Thymus (tissue), 11 donors: ENCODE data around the gene LMLN. TPM values are rescaled to one million over a fixed set of nuclear protein-coding genes. Genes with fewer than 3 reads are reported as not detected.

Experiments
- DNase-seq, 9 donors: peaks; one replicate each; pipeline ENCODE4 v3.0.0-alpha.2; 2013; ENCODE audit warnings: low spot score in 9 of 9, low read depth in 6 of 9, missing footprints in 1 of 9
- H3K27ac ChIP-seq, 2 donors: one replicate each; pipeline ENCODE4 v1.5.1; 2013; ENCODE audit warnings: control low read depth in 1 of 2, low read depth in 1 of 2, low read length in 1 of 2, mild to moderate bottlenecking in 1 of 2, moderate library complexity in 1 of 2
- H3K27me3 ChIP-seq, 2 donors: one replicate each; pipeline ENCODE4 v1.5.1; 2013; ENCODE audit warnings: low read length in 1 of 2; ENCODE audit not compliant: control insufficient read depth in 2 of 2, insufficient read depth in 1 of 2
- H3K36me3 ChIP-seq, 2 donors: one replicate each; pipeline ENCODE4 v1.5.1; 2013; ENCODE audit warnings: low read length in 1 of 2, mild to moderate bottlenecking in 1 of 2, moderate library complexity in 1 of 2; ENCODE audit not compliant: control insufficient read depth in 2 of 2, insufficient read depth in 2 of 2
- H3K4me1 ChIP-seq, 2 donors: one replicate each; pipeline ENCODE4 v1.5.1; 2013; ENCODE audit warnings: low read length in 2 of 2; ENCODE audit not compliant: control insufficient read depth in 2 of 2, insufficient read depth in 2 of 2
- H3K4me3 ChIP-seq, 2 donors: one replicate each; pipeline ENCODE4 v1.5.1; 2013; ENCODE audit warnings: low read length in 2 of 2, control low read depth in 1 of 2, mild to moderate bottlenecking in 1 of 2
- H3K9me3 ChIP-seq, 2 donors: one replicate each; pipeline ENCODE4 v1.5.1; 2013; ENCODE audit warnings: low read length in 1 of 2, mild to moderate bottlenecking in 1 of 2; ENCODE audit not compliant: control insufficient read depth in 2 of 2, insufficient read depth in 1 of 2
- WGBS: extraction: QIAGEN DNeasy Blood & Tissue Kit; methylation state at CpG from one replicate; pipeline ENCODE4 v1.1.7; 2013; 5-methylcytosine and 5-hydroxymethylcytosine counted together
- polyA plus RNA-seq: library from polyadenylated mRNA; stranded (reverse); fragments of 200-250 nt; gene quantifications from one replicate; pipeline ENCODE4 v1.2.3, GENCODE V29; 2013
- total RNA-seq: library from RNA; stranded (reverse); fragments of 120-200 nt; gene quantifications from one replicate; pipeline ENCODE4 v1.2.4, GENCODE V29; 2013
- donor health status: healthy.

Gene LMLN
- total and polyA plus RNA-seq, 2 donors = 1.4 to 2.2 TPM

GRCh38 chr3:198027799-198028390, 67.9 kb downstream of the LMLN start:
- Histone ChIP-seq H3K4me3 (no peak overlapping the region), H3K36me3 (no peaks in the 10 kb centered on the region), H3K9me3 (no peaks in the 10 kb centered on the region), H3K27ac (no peak overlapping the region), H3K4me1 (no peaks in the 10 kb centered on the region), H3K27me3 (no peaks in the 10 kb centered on the region)
- DNase-seq = no peak
- 97% methylated on average over 13 of the region's 13 CpGs for WGBS

- H3K36me3 ChIP-seq = no peaks in the 10 kb centered on the region
- no peaks in the 10 kb centered on the region for H3K27me3 ChIP-seq
- no peaks in the 10 kb centered on the region for H3K9me3 ChIP-seq
- no peak overlapping the region for H3K27ac ChIP-seq
- DNase-seq = no peak
- WGBS = 96% methylated on average over 6 of the region's 6 CpGs
- no peak overlapping the region for H3K4me3 ChIP-seq
- H3K4me1 ChIP-seq = no peaks in the 10 kb centered on the region
Measured at GRCh38 chr3:198028718-198029117, 68.7 kb downstream of the LMLN start.

GRCh38 chr3:198030125-198030524, 70.1 kb downstream of the LMLN start:
- H3K27me3 ChIP-seq = no peaks in the 10 kb centered on the region
- no peaks in the 10 kb centered on the region for H3K9me3 ChIP-seq
- no peaks in the 10 kb centered on the region for H3K36me3 ChIP-seq
- no peaks in the 10 kb centered on the region for H3K4me1 ChIP-seq
- H3K27ac ChIP-seq = no peak overlapping the region
- DNase-seq = no peak
- 88% methylated on average over 8 of the region's 8 CpGs for WGBS
- H3K4me3 ChIP-seq = no peak overlapping the region

GRCh38 chr3:198030726-198031125, 70.7 kb downstream of the LMLN start:
- Histone ChIP-seq H3K27ac (no peak overlapping the region), H3K36me3 (no peaks in the 10 kb centered on the region), H3K27me3 (no peaks in the 10 kb centered on the region), H3K9me3 (no peaks in the 10 kb centered on the region), H3K4me1 (no peaks in the 10 kb centered on the region), H3K4me3 (no peak overlapping the region)
- 95% methylated on average over 13 of the region's 13 CpGs for WGBS
- no peak for DNase-seq

GRCh38 chr3:198032039-198032936, 72.3 kb downstream of the LMLN start:
- Histone ChIP-seq H3K4me1 (no peaks in the 10 kb centered on the region), H3K9me3 (no peaks in the 10 kb centered on the region), H3K27me3 (no peaks in the 10 kb centered on the region), H3K27ac (no peak overlapping the region), H3K4me3 (no peak overlapping the region), H3K36me3 (no peaks in the 10 kb centered on the region)
- WGBS = 85% methylated on average over 18 of the region's 18 CpGs
- DNase-seq = no peak

- Histone ChIP-seq H3K4me3 (no peak overlapping the region), H3K27ac (no peak overlapping the region), H3K27me3 (no peaks in the 10 kb centered on the region), H3K36me3 (no peaks in the 10 kb centered on the region), H3K9me3 (no peaks in the 10 kb centered on the region), H3K4me1 (no peaks in the 10 kb centered on the region)
- 97% methylated on average over 9 of the region's 9 CpGs for WGBS
- DNase-seq = no peak
Measured at GRCh38 chr3:198043119-198043518, 83.1 kb downstream of the LMLN start.

GRCh38 chr3:198046120-198046857, 86.3 kb downstream of the LMLN start:
- WGBS = 96% methylated on average over 8 of the region's 8 CpGs
- H3K4me1 ChIP-seq = no peaks in the 10 kb centered on the region
- H3K4me3 ChIP-seq = no peak overlapping the region
- no peak overlapping the region for H3K27ac ChIP-seq
- peaks cover 0 to 6% of the 10 kb centered on the region in 2 donors for H3K9me3 ChIP-seq
- DNase-seq = no peak
- H3K27me3 ChIP-seq = no peaks in the 10 kb centered on the region
- H3K36me3 ChIP-seq = no peaks in the 10 kb centered on the region

- Histone ChIP-seq H3K4me3 (no peak overlapping the region), H3K9me3 (peaks cover 0 to 6% of the 10 kb centered on the region in 2 donors), H3K36me3 (no peaks in the 10 kb centered on the region), H3K27ac (no peak overlapping the region), H3K4me1 (no peaks in the 10 kb centered on the region), H3K27me3 (no peaks in the 10 kb centered on the region)
- DNase-seq = no peak
Measured at GRCh38 chr3:198048445-198048844, 88.4 kb downstream of the LMLN start.

- Histone ChIP-seq H3K4me3 (no peak overlapping the region), H3K4me1 (no peaks in the 10 kb centered on the region), H3K36me3 (no peaks in the 10 kb centered on the region), H3K27ac (no peak overlapping the region), H3K9me3 (peaks cover 0 to 6% of the 10 kb centered on the region in 2 donors), H3K27me3 (no peaks in the 10 kb centered on the region)
- DNase-seq = no peak
- WGBS = 91% methylated on average over 2 of the region's 2 CpGs
Measured at GRCh38 chr3:198051836-198052235, 91.8 kb downstream of the LMLN start.
